CD8-positive, alpha-beta memory T cell (primary cell): Measurements from ENCODE around the gene NPAS2. TPM values are rescaled to one million over a fixed set of nuclear protein-coding genes. Genes with fewer than 3 reads are reported as not detected.

Experiments
- CTCF ChIA-PET: fragments of 350-600 bp; sonication (Branson Sonifier 250); formaldehyde crosslinking; loops from one replicate; lab custom pipeline; 2021; ENCODE audit warnings: antibody characterized with exemption; lab: Charles Lee
- POLR2A ChIA-PET: fragments of 350-600 bp; sonication (Branson Sonifier 250); formaldehyde crosslinking; loops from one replicate; lab custom pipeline; 2021; ENCODE audit warnings: antibody characterized with exemption; lab: Charles Lee
- DNase-seq, 5 donors: peaks; one replicate each; pipeline versions ENCODE4 v3.0.0 to v3.0.0-alpha.2; 2020 to 2022; ENCODE audit warnings: mixed read lengths in 1 of 5
- H3K27ac ChIP-seq: one replicate; pipeline ENCODE4 v1.7.0; 2013; ENCODE audit warnings: low read depth, mild to moderate bottlenecking, low read length, moderate library complexity
- H3K27me3 ChIP-seq: 2 replicates; pipeline ENCODE4 v1.7.0; 2013; ENCODE audit warnings: low read length, mild to moderate bottlenecking; ENCODE audit not compliant: insufficient read depth, poor library complexity, severe bottlenecking
- H3K36me3 ChIP-seq: 2 replicates; pipeline ENCODE4 v1.7.0; 2013; ENCODE audit warnings: mild to moderate bottlenecking, low read length, moderate library complexity; ENCODE audit not compliant: insufficient read depth
- H3K4me1 ChIP-seq: 2 replicates; pipeline ENCODE4 v1.7.0; 2013; ENCODE audit warnings: mild to moderate bottlenecking, low read length, moderate library complexity; ENCODE audit not compliant: insufficient read depth
- H3K4me3 ChIP-seq: 2 replicates; pipeline ENCODE4 v1.7.0; 2013; ENCODE audit warnings: mild to moderate bottlenecking, low read length
- H3K9me3 ChIP-seq: 2 replicates; pipeline ENCODE4 v1.7.0; 2013; ENCODE audit warnings: mild to moderate bottlenecking, low read length
- H3K27ac Mint-ChIP-seq, 8 donors: one replicate each; pipeline ENCODE4 v1.8.0; 2020 to 2021; ENCODE audit warnings: mixed read lengths in 8 of 8, mild to moderate bottlenecking in 6 of 8, inconsistent platforms in 3 of 8, moderate library complexity in 3 of 8
- H3K27me3 Mint-ChIP-seq, 2 donors: one replicate each; pipeline ENCODE4 v1.8.0; 2020 to 2021; ENCODE audit warnings: mixed read lengths in 2 of 2, mild to moderate bottlenecking in 1 of 2, moderate library complexity in 1 of 2
- H3K36me3 Mint-ChIP-seq, 3 donors: one replicate each; pipeline ENCODE4 v1.8.0; 2020 to 2021; ENCODE audit warnings: mixed read lengths in 3 of 3, inconsistent platforms in 1 of 3, mild to moderate bottlenecking in 1 of 3
- H3K4me1 Mint-ChIP-seq, 3 donors: one replicate each; pipeline ENCODE4 v1.8.0; 2020 to 2021; ENCODE audit warnings: mixed read lengths in 3 of 3, inconsistent platforms in 1 of 3, mild to moderate bottlenecking in 1 of 3
- H3K4me3 Mint-ChIP-seq, 7 donors: one replicate each; pipeline ENCODE4 v1.8.0; 2020 to 2021; ENCODE audit warnings: mixed read lengths in 7 of 7, mild to moderate bottlenecking in 6 of 7, moderate library complexity in 4 of 7, inconsistent platforms in 2 of 7
- H3K9me3 Mint-ChIP-seq, 5 donors: one replicate each; pipeline ENCODE4 v1.8.0; 2020 to 2022; ENCODE audit warnings: mixed read lengths in 5 of 5, mild to moderate bottlenecking in 3 of 5, moderate library complexity in 2 of 5, inconsistent platforms in 1 of 5
- polyA plus RNA-seq: library from polyadenylated mRNA; unstranded; fragments of 300-500 nt; fragmentation: Illumina TruSeq; gene quantifications from one replicate; pipeline ENCODE4 v1.2.3, GENCODE V29; 2021
- total RNA-seq, 2 experiments: library from RNA; stranded (reverse); gene quantifications; one replicate each; pipeline ENCODE4 v1.2.3, GENCODE V29; 2021

The NPAS2 gene
- total and polyA plus RNA-seq, 3 experiments from 2014 or later = 0.75 to 1.8 (median 1.1) TPM

- H3K9me3 ChIP-seq = no peaks in the 10 kb centered on the region
- Mint-ChIP-seq H3K27ac (no peak overlapping the region), H3K4me3 (no peak overlapping the region), H3K9me3 (peaks cover 0 to 2% (median 2%) of the 10 kb centered on the region in 5 donors), H3K4me1 (no peaks in the 10 kb centered on the region), H3K36me3 (no peaks in the 10 kb centered on the region), H3K27me3 (peaks cover 2 to 24% of the 10 kb centered on the region in 2 donors)
- H3K4me1 ChIP-seq = no peaks in the 10 kb centered on the region
- ChIA-PET POLR2A (no interaction called here), CTCF (interaction anchor here (0.6 kb wide), 1 partner anchor 286 kb away, joined by 3 read pairs; no protein-coding TSS in a partner anchor)
- no peak overlapping the region for H3K4me3 ChIP-seq
- no peaks in the 10 kb centered on the region for H3K27me3 ChIP-seq
- no peak for DNase-seq
- no peak overlapping the region for H3K27ac ChIP-seq
- H3K36me3 ChIP-seq = no peaks in the 10 kb centered on the region
Observed at GRCh38 chr2:100895934-100896685, 76.2 kb downstream of the NPAS2 start.

GRCh38 chr2:100898035-100898665 lies 78.2 kb downstream of the NPAS2 start:
- Histone ChIP-seq H3K4me1 (no peaks in the 10 kb centered on the region), H3K27ac (no peak overlapping the region), H3K36me3 (no peaks in the 10 kb centered on the region), H3K27me3 (no peaks in the 10 kb centered on the region), H3K9me3 (no peaks in the 10 kb centered on the region), H3K4me3 (no peak overlapping the region)
- CTCF ChIA-PET = no interaction called here
- Mint-ChIP-seq H3K27ac (no peak overlapping the region), H3K4me3 (no peak overlapping the region), H3K4me1 (no peaks in the 10 kb centered on the region), H3K9me3 (peaks cover 0 to 2% (median 2%) of the 10 kb centered on the region in 5 donors), H3K36me3 (no peaks in the 10 kb centered on the region), H3K27me3 (peaks cover 8 to 33% of the 10 kb centered on the region in 2 donors)
- POLR2A ChIA-PET = no interaction called here
- DNase-seq = no peak

DNA sequence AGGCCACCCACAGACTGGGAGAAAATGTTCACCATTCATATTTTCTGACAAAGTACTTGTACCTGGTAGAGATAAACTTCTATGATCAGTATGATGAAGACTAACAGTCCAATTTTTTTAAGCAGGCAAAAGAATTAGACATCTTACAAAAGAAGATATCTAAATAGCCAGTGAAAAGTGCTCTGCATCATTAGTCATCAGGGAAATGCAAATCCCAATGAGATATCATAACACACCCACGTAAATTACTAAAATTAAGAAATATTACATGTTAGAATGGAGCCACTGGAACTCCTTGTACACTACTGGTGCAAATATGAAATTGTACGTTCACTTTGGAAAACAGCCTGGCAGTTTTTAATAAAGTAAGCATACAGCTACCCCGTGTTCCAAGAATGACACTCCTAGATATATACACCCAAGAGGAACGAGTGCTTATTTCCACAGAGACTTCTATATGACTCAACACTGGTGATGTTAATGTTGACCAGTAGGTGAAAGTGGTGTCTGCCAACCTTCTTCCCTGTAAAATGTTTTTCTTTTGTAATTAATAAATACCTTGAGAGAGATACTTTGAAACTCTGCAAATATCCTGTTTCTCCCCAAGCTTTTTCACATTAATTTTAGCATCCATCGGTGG lies 80.3 kb downstream of the NPAS2 start:
- H3K4me3 Mint-ChIP-seq = no peak overlapping the region
- H3K36me3 Mint-ChIP-seq = no peaks in the 10 kb centered on the region
- no peak overlapping the region for H3K27ac Mint-ChIP-seq
- Histone ChIP-seq H3K27me3 (no peaks in the 10 kb centered on the region), H3K9me3 (no peaks in the 10 kb centered on the region), H3K4me3 (no peak overlapping the region), H3K36me3 (no peaks in the 10 kb centered on the region), H3K4me1 (no peaks in the 10 kb centered on the region), H3K27ac (no peak overlapping the region)
- H3K9me3 Mint-ChIP-seq = peaks cover 0 to 2% (median 2%) of the 10 kb centered on the region in 5 donors
- peaks cover 8 to 33% of the 10 kb centered on the region in 2 donors for H3K27me3 Mint-ChIP-seq
- ChIA-PET CTCF (no interaction called here), POLR2A (no interaction called here)
- no peak for DNase-seq
- H3K4me1 Mint-ChIP-seq = no peaks in the 10 kb centered on the region

GRCh38 chr2:100902817-100903405 lies 83.0 kb downstream of the NPAS2 start:
- ChIA-PET POLR2A (no interaction called here), CTCF (interaction anchor here (1.4 kb wide), 1 partner anchor 302 kb away, joined by 3 read pairs; no protein-coding TSS in a partner anchor)
- Mint-ChIP-seq H3K9me3 (peaks cover 0 to 2% (median 2%) of the 10 kb centered on the region in 5 donors), H3K27me3 (peaks cover 11 to 28% of the 10 kb centered on the region in 2 donors), H3K27ac (no peak overlapping the region), H3K4me1 (peaks cover 0 to 5% (median 4%) of the 10 kb centered on the region in 3 donors), H3K36me3 (no peaks in the 10 kb centered on the region), H3K4me3 (no peak overlapping the region)
- Histone ChIP-seq H3K4me3 (no peak overlapping the region), H3K27ac (no peak overlapping the region), H3K4me1 (no peaks in the 10 kb centered on the region), H3K9me3 (no peaks in the 10 kb centered on the region), H3K27me3 (no peaks in the 10 kb centered on the region), H3K36me3 (no peaks in the 10 kb centered on the region)
- DNase-seq = no peak

DNA sequence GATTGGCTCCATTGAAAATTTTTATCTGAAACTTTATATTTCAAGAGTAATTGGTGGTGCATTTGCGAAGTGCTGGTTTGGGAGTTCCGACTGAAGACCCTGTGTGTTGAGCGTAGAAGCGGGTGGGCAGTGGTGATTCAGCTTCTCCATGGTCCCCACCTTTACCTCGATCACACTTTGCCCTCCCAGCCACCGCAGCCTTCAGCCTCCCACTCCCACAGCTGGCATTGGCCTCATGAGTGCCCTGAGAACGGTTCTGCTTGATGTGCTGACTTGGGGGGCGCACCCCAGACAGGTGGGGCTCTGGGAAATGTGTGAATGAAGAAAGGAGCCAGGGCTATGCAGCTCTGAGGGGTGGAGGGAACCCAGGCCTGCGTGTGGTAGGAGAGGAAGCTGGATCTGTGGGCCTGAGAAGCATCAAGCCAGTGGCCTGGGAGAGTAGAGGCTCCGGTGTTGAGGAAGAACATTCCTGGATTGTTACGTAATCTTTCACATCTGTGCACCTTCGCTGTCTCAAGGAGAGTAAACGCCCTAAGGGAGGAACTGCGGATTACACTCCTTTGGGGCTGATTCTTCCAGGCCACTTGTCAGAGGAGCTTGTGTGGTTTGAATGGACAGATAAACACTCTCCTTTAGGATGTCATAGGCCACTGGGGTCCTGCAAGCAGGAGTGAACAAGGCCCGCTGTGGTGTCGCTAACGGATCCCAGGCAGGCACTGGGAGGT lies 83.8 kb downstream of the NPAS2 start:
- Mint-ChIP-seq H3K27me3 (peaks cover 11 to 25% of the 10 kb centered on the region in 2 donors), H3K9me3 (peaks cover 0 to 2% (median 2%) of the 10 kb centered on the region in 5 donors), H3K36me3 (no peaks in the 10 kb centered on the region), H3K4me1 (peaks cover 0 to 6% (median 6%) of the 10 kb centered on the region in 3 donors), H3K4me3 (no peak overlapping the region), H3K27ac (peak overlapping the region in 1 of 8 donors; percentile 70)
- DNase-seq = no peak
- no peaks in the 10 kb centered on the region for H3K9me3 ChIP-seq
- H3K27ac ChIP-seq = no peak overlapping the region
- H3K4me3 ChIP-seq = no peak overlapping the region
- H3K27me3 ChIP-seq = no peaks in the 10 kb centered on the region
- no peaks in the 10 kb centered on the region for H3K4me1 ChIP-seq
- ChIA-PET CTCF (no interaction called here), POLR2A (no interaction called here)
- no peaks in the 10 kb centered on the region for H3K36me3 ChIP-seq

GRCh38 chr2:100905132-100905805 lies 85.3 kb downstream of the NPAS2 start:
- Mint-ChIP-seq H3K27me3 (peaks cover 9 to 25% of the 10 kb centered on the region in 2 donors), H3K36me3 (no peaks in the 10 kb centered on the region), H3K4me1 (peaks cover 0 to 6% (median 6%) of the 10 kb centered on the region in 3 donors), H3K27ac (no peak overlapping the region), H3K9me3 (peaks cover 0 to 2% (median 0%) of the 10 kb centered on the region in 5 donors), H3K4me3 (peak overlapping the region in 1 of 7 donors; percentile 33)
- Histone ChIP-seq H3K9me3 (no peaks in the 10 kb centered on the region), H3K4me1 (no peaks in the 10 kb centered on the region), H3K27me3 (no peaks in the 10 kb centered on the region), H3K27ac (no peak overlapping the region), H3K36me3 (no peaks in the 10 kb centered on the region), H3K4me3 (no peak overlapping the region)
- CTCF ChIA-PET = no interaction called here
- no peak for DNase-seq
- POLR2A ChIA-PET = no interaction called here

GRCh38 chr2:100906131-100906530 lies 86.2 kb downstream of the NPAS2 start:
- no peaks in the 10 kb centered on the region for H3K9me3 ChIP-seq
- ChIA-PET CTCF (no interaction called here), POLR2A (no interaction called here)
- no peaks in the 10 kb centered on the region for H3K27me3 ChIP-seq
- Mint-ChIP-seq H3K27me3 (peaks cover 9 to 17% of the 10 kb centered on the region in 2 donors), H3K4me3 (no peak overlapping the region), H3K36me3 (no peaks in the 10 kb centered on the region), H3K27ac (no peak overlapping the region), H3K4me1 (peaks cover 0 to 6% (median 6%) of the 10 kb centered on the region in 3 donors), H3K9me3 (no peaks in the 10 kb centered on the region)
- H3K36me3 ChIP-seq = no peaks in the 10 kb centered on the region
- no peaks in the 10 kb centered on the region for H3K4me1 ChIP-seq
- no peak overlapping the region for H3K27ac ChIP-seq
- no peak overlapping the region for H3K4me3 ChIP-seq
- DNase-seq = no peak
